A549 (cell line): ENCODE results near the gene ETFB. TPM values are rescaled to one million over a fixed set of nuclear protein-coding genes. Genes with fewer than 3 reads are reported as not detected.
"Not testable (repeated sequence)": the region's sequence is repeated elsewhere in the genome, so short reads cannot be mapped to it uniquely, and the experiment has no call there.

ENCODE experiments used
- ATAC-seq, 2 experiments: fragments of 200-7000 bp in 1 of 2; fragments of >200 bp in 1 of 2; cut with Nextera tagmentation in 1 of 2; cut with Tn5 transposase in 1 of 2; 3 replicates each; pipeline versions ENCODE4 v1.8.0 to v1.9.1; 2018 to 2020; ENCODE audit warnings: mild to moderate bottlenecking in 1 of 2, moderate library complexity in 1 of 2
- CTCF ChIA-PET: fragments of 300-600 bp; sonication (Branson Sonifier 250); formaldehyde crosslinking; extraction: SDS; loops from one replicate; lab custom pipeline; 2021; ENCODE audit warnings: antibody characterized with exemption, inconsistent platforms; lab: Yijun Ruan, JAX
- POLR2A ChIA-PET: fragments of 350-600 bp; formaldehyde crosslinking; extraction: SDS; loops from one replicate; lab custom pipeline; 2021; ENCODE audit warnings: antibody characterized with exemption, inconsistent platforms; lab: Yijun Ruan, JAX
- DNase-seq, 2 experiments: peaks; one replicate each; pipeline versions ENCODE4 v3.0.0 to v3.0.0-alpha.2; 2011 to 2016; ENCODE audit warnings: low read depth in 1 of 2, low spot score in 1 of 2
- FAIRE-seq: peaks from 2 replicates; lab custom pipeline; 2011; peaks lifted over from hg19 to GRCh38; lab: Jason Lieb, UNC
- H3K27ac ChIP-seq, 2 experiments: fragments of >200 bp; sonication (Bioruptor Twin); formaldehyde crosslinking; 3 replicates each; pipeline ENCODE4 v1.5.1; 2016 to 2017
- H3K4me1 ChIP-seq: fragments of >200 bp; sonication (Bioruptor Twin); formaldehyde crosslinking; 3 replicates; pipeline ENCODE4 v1.6.1; 2016
- H3K4me2 ChIP-seq: fragments of >200 bp; sonication (Bioruptor Twin); formaldehyde crosslinking; 3 replicates; pipeline ENCODE4 v1.6.1; 2016
- H3K4me3 ChIP-seq: fragments of >200 bp; sonication (Bioruptor Twin); formaldehyde crosslinking; 3 replicates; pipeline ENCODE4 v1.5.1; 2016
- H3K9me3 ChIP-seq: fragments of >200 bp; sonication (Bioruptor Twin); formaldehyde crosslinking; 3 replicates; pipeline ENCODE4 v1.6.1; 2016
- CBX2 ChIP-seq: fragments of 200-600 bp; sonication (generic); IDR thresholded peaks from 2 replicates; pipeline ENCODE4 v1.6.1; 2016; ENCODE audit warnings: low read depth, mild to moderate bottlenecking, borderline replicate concordance
- CBX8 ChIP-seq: fragments of 200-600 bp; sonication (generic); IDR thresholded peaks from 2 replicates; pipeline ENCODE4 v1.6.1; 2016
- CEBPB ChIP-seq, 2 experiments: fragments of >200 bp in 1 of 2; sonication (Bioruptor Twin) in 1 of 2; formaldehyde crosslinking in 1 of 2; IDR thresholded peaks; 2 replicates each; pipeline ENCODE4 v1.6.1; 2012 to 2016
- CTCF ChIP-seq: fragments of >200 bp; sonication (Bioruptor Twin); formaldehyde crosslinking; IDR thresholded peaks from 3 replicates; pipeline ENCODE4 v1.5.1; 2016
- ELK1 ChIP-seq: fragments of 150-350 bp; IDR thresholded peaks from 2 replicates; pipeline ENCODE4 v1.6.1; 2014; ENCODE audit warnings: low read depth, mild to moderate bottlenecking, low read length
- ESRRA ChIP-seq: fragments of 150-350 bp; IDR thresholded peaks from 2 replicates; pipeline ENCODE4 v1.6.1; 2014; ENCODE audit warnings: mild to moderate bottlenecking, low read length, borderline replicate concordance
- FOSB ChIP-seq: fragments of 250-450 bp; sonication (Bioruptor Pico); IDR thresholded peaks from 2 replicates; pipeline ENCODE4 v1.5.0; 2020; ENCODE audit warnings: mild to moderate bottlenecking, moderate library complexity
- JUNB ChIP-seq: fragments of >200 bp; sonication (Bioruptor Twin); formaldehyde crosslinking; IDR thresholded peaks from 2 replicates; pipeline ENCODE4 v1.6.1; 2016
- KDM1A ChIP-seq: fragments of 200-600 bp; sonication (generic); IDR thresholded peaks from 2 replicates; pipeline ENCODE4 v1.6.1; 2016; ENCODE audit warnings: low read depth, mild to moderate bottlenecking
- MAFK ChIP-seq: fragments of 450-650 bp; IDR thresholded peaks from 2 replicates; pipeline ENCODE4 v1.6.1; 2014; ENCODE audit not compliant: partially characterized antibody
- NFE2L2 ChIP-seq: fragments of 150-350 bp; conservative IDR thresholded peaks from 2 replicates; pipeline ENCODE4 v1.6.1; 2014; ENCODE audit warnings: low read length
- PHF8 ChIP-seq: fragments of 200-600 bp; sonication (generic); IDR thresholded peaks from 2 replicates; pipeline ENCODE4 v1.6.1; 2016; ENCODE audit warnings: low read depth, mild to moderate bottlenecking, antibody characterized with exemption, moderate library complexity, borderline replicate concordance
- RAD21 ChIP-seq, 2 experiments: fragments of >200 bp in 1 of 2; sonication (Bioruptor Twin) in 1 of 2; formaldehyde crosslinking in 1 of 2; IDR thresholded peaks in 1 of 2; conservative IDR thresholded peaks in 1 of 2; 2 replicates in 1 of 2; 3 replicates in 1 of 2; pipeline ENCODE4 v1.6.1; 2012 to 2018; ENCODE audit warnings: inconsistent platforms in 1 of 2
- REST ChIP-seq: fragments of 200-600 bp; sonication (generic); IDR thresholded peaks from 2 replicates; pipeline ENCODE4 v1.6.1; 2016; ENCODE audit warnings: antibody characterized with exemption, mild to moderate bottlenecking, moderate library complexity
- RNF2 ChIP-seq: fragments of 200-600 bp; sonication (generic); IDR thresholded peaks from 2 replicates; pipeline ENCODE4 v1.6.1; 2016; ENCODE audit warnings: low read depth, mild to moderate bottlenecking, antibody characterized with exemption, moderate library complexity, borderline replicate concordance
- SMC3 ChIP-seq: fragments of >200 bp; sonication (Bioruptor Twin); formaldehyde crosslinking; IDR thresholded peaks from 3 replicates; pipeline ENCODE4 v1.6.1; 2018; ENCODE audit warnings: inconsistent platforms
- TFCP2L1 ChIP-seq: fragments of 250-450 bp; sonication (Bioruptor Pico); IDR thresholded peaks from 2 replicates; pipeline ENCODE4 v1.5.0; 2021; ENCODE audit warnings: mild to moderate bottlenecking
- USF2 ChIP-seq: fragments of 450-650 bp; IDR thresholded peaks from 2 replicates; pipeline ENCODE4 v1.6.1; 2014; ENCODE audit warnings: antibody characterized with exemption
- ZNF302 ChIP-seq: fragments of 250-450 bp; sonication (Bioruptor Pico); IDR thresholded peaks from 2 replicates; pipeline ENCODE4 v1.9.0; 2021; ENCODE audit warnings: inconsistent platforms, mild to moderate bottlenecking, moderate library complexity
- WGBS: methylation state at CpG from one replicate; pipeline ENCODE4 v1.1.6; 2017; ENCODE audit errors: missing lambda C conversion rate; 5-methylcytosine and 5-hydroxymethylcytosine counted together
- polyA plus RNA-seq, 4 experiments: library from polyadenylated mRNA; depleted of rRNA in 3 of 4; stranded (reverse); fragments of >200 nt; fragmentation: RNase III in 1 of 4; extraction: RNeasy Plus Mini Kit Qiagen cat#74134 plus additional on column Dnase treatment in 1 of 4; gene quantifications; 2 replicates in 3 of 4; 3 replicates in 1 of 4; pipeline ENCODE4 v1.2.3, GENCODE V29; 2011 to 2017

The ETFB gene
- polyA plus RNA-seq, 2 of the 4 experiments (the other 2 are of a cell fraction) = 149 to 267 TPM

GRCh38 chr19:51398096-51398704, 32.0 kb upstream of the ETFB start:
- ChIA-PET CTCF (interaction anchor here (0.6 to 3.2 kb wide), 21 partner anchors 9 to 356 kb away, joined by 3 to 16 read pairs (median 6); partner anchors contain the start of genes CLDND2, LIM2 and VSIG10L), POLR2A (no interaction called here)
- ATAC-seq (no peak), FAIRE-seq (no peak), DNase-seq (peak; percentile 49 to 50)
- Histone ChIP-seq H3K4me3 (no peak overlapping the region), H3K4me2 (no peak overlapping the region), H3K27ac (no peak overlapping the region), H3K4me1 (peaks cover 10% of the 10 kb centered on the region), H3K9me3 (peaks cover 27% of the 10 kb centered on the region)
- WGBS = 40% methylated on average over 7 of the region's 7 CpGs
- no peak for TF ChIP-seq CBX8
- TF ChIP-seq SMC3 = 0 out of 3 replicates have a peak, but pooled peaks have one; percentile 25
- TF ChIP-seq CEBPB (IDR thresholded peaks at IDR 0.05) = no peak
- peak; percentile 58 for TF ChIP-seq CTCF
- peak; percentile 29 to 44; a peak in 3 of 5 replicates for TF ChIP-seq RAD21 (conservative IDR thresholded peaks at IDR 0.05 in 1 of 2, IDR thresholded peaks at IDR 0.05 in 1 of 2)

GRCh38 chr19:51397453-51397852, 31.3 kb upstream of the ETFB start:
- POLR2A ChIA-PET, FAIRE-seq, H3K4me2 ChIP-seq, H3K4me3 ChIP-seq, ATAC-seq, DNase-seq, H3K27ac ChIP-seq: not testable (repeated sequence)
- WGBS = 86% methylated on average over 9 of the region's 9 CpGs
- CTCF ChIA-PET = interaction anchor here (0.6 to 3.2 kb wide), 18 partner anchors 9 to 357 kb away, joined by 3 to 16 read pairs (median 6); partner anchors contain the start of genes LIM2 and VSIG10L
- peaks cover 19% of the 10 kb centered on the region for H3K9me3 ChIP-seq
- H3K4me1 ChIP-seq = peaks cover 10% of the 10 kb centered on the region

- no peak for FAIRE-seq
- no peak overlapping the region for H3K4me2 ChIP-seq
- 98% methylated on average over 2 of the region's 2 CpGs for WGBS
- H3K9me3 ChIP-seq = peaks cover 9% of the 10 kb centered on the region; the same call in 1 of the 3 replicates
- no peak overlapping the region for H3K4me3 ChIP-seq
- H3K27ac ChIP-seq = no peak overlapping the region
- H3K4me1 ChIP-seq = peaks cover 10% of the 10 kb centered on the region
- ATAC-seq = no peak
- POLR2A ChIA-PET = no interaction called here
- CTCF ChIA-PET = interaction anchor here (0.6 to 2.4 kb wide), 5 partner anchors 12 to 261 kb away, joined by 3 to 16 read pairs (median 6); no protein-coding TSS in a partner anchor
- TF ChIP-seq JUNB = no peak
- TF ChIP-seq USF2 = no peak
- TF ChIP-seq ELK1 = no peak
- no peak for TF ChIP-seq KDM1A
- no peak for TF ChIP-seq CBX8
- no peak for TF ChIP-seq RNF2
- TF ChIP-seq ZNF302 (CRISPR knock-in tag) = no peak
- DNase-seq = no peak
Measured at GRCh38 chr19:51396175-51396574, 30.0 kb upstream of the ETFB start.

- peak; percentile 95 for FAIRE-seq
- Histone ChIP-seq H3K27ac (peak overlapping the region; percentile 76 to 88), H3K4me1 (peaks cover 10% of the 10 kb centered on the region), H3K4me3 (peak overlapping the region; percentile 55), H3K4me2 (peak overlapping the region; percentile 87), H3K9me3 (no peaks in the 10 kb centered on the region)
- WGBS = 3% methylated on average over 45 of the region's 45 CpGs
- DNase-seq = peak; percentile 99 to 100
- ChIA-PET POLR2A (interaction anchor here (1.1 to 2.4 kb wide), 3 partner anchors 26 to 55 kb away, joined by 3 to 19 read pairs (median 13); no protein-coding TSS in a partner anchor), CTCF (interaction anchor here (0.6 to 1.6 kb wide), 8 partner anchors 14 to 384 kb away, joined by 3 to 8 read pairs (median 4); partner anchors contain the start of gene ZNF175)
- peak; percentile 97 to 98 for ATAC-seq
- peak; percentile 77 for TF ChIP-seq MAFK
- no peak for TF ChIP-seq NFE2L2
- TF ChIP-seq CEBPB (IDR thresholded peaks at IDR 0.05) = no peak
- TF ChIP-seq CBX2 = no peak
- no peak for TF ChIP-seq TFCP2L1 (CRISPR knock-in tag)
- TF ChIP-seq FOSB (CRISPR knock-in tag) = no peak
- TF ChIP-seq ESRRA = no peak
- peak; percentile 24; the same call in 1 of the 2 replicates for TF ChIP-seq PHF8
- TF ChIP-seq REST = peak; percentile 43; the same call in 1 of the 2 replicates
Measured at GRCh38 chr19:51394050-51394836, 28.1 kb upstream of the ETFB start.
